HEK293 (cell line): ENCODE measurements around the gene MLH1.

Experiments
- CTCF ChIA-PET: fragments of 350-600 bp; formaldehyde crosslinking; extraction: SDS; loops from one replicate; lab custom pipeline; 2021; ENCODE audit warnings: antibody characterized with exemption; lab: Yijun Ruan, JAX
- POLR2A ChIA-PET: fragments of 300-600 bp; formaldehyde crosslinking; extraction: SDS; loops from one replicate; lab custom pipeline; 2020; ENCODE audit warnings: antibody characterized with exemption, inconsistent platforms; lab: Yijun Ruan, JAX
- H3K27ac ChIP-seq: fragments of 200-500 bp; sonication (Bioruptor generic); 2 replicates; pipeline ENCODE4 v1.5.1; 2014; ENCODE audit warnings: low read depth, low read length, control low read depth, inconsistent platforms; ENCODE audit errors: extremely low read depth
- H3K36me3 ChIP-seq, 2 experiments: fragments of 200-500 bp in 1 of 2; sonication (Bioruptor generic) in 1 of 2; 1 replicate in 1 of 2; 2 replicates in 1 of 2; pipeline ENCODE4 v1.5.1; 2014 to 2017; ENCODE audit warnings: inconsistent platforms in 2 of 2, low read length in 2 of 2; ENCODE audit not compliant: control insufficient read depth in 2 of 2, insufficient read depth in 1 of 2
- H3K4me1 ChIP-seq: fragments of 200-500 bp; sonication (Bioruptor generic); 2 replicates; pipeline ENCODE4 v1.5.1; 2014; ENCODE audit warnings: mild to moderate bottlenecking, low read length, inconsistent platforms; ENCODE audit not compliant: control insufficient read depth, insufficient read depth
- H3K4me3 ChIP-seq: 2 replicates; pipeline ENCODE4 v1.5.1; 2011; ENCODE audit warnings: low read depth, mild to moderate bottlenecking, control low read depth, low read length, moderate library complexity
- H3K9me3 ChIP-seq: fragments of 200-500 bp; sonication (Bioruptor generic); 2 replicates; pipeline ENCODE4 v1.5.1; 2014; ENCODE audit warnings: low read depth, low read length, inconsistent platforms; ENCODE audit not compliant: control insufficient read depth, insufficient read depth
- BCL11B ChIP-seq: fragments of 450-650 bp; formaldehyde crosslinking; IDR thresholded peaks from 2 replicates; pipeline ENCODE4 v1.5.1; 2016; ENCODE audit warnings: low read depth, missing biosample characterization, missing genetic modification characterization
- HOXD13 ChIP-seq: sonication (generic); formaldehyde crosslinking; IDR thresholded peaks from 2 replicates; pipeline ENCODE4 v1.8.0; 2022; ENCODE audit warnings: missing genetic modification reagents, borderline replicate concordance
- KLF7 ChIP-seq: fragments of 450-650 bp; formaldehyde crosslinking; IDR thresholded peaks from 2 replicates; pipeline ENCODE4 v1.5.1; 2016; ENCODE audit warnings: missing biosample characterization, missing genetic modification characterization, borderline replicate concordance
- MZF1 ChIP-seq: fragments of 450-650 bp; formaldehyde crosslinking; IDR thresholded peaks from 2 replicates; pipeline ENCODE4 v1.5.1; 2017; ENCODE audit warnings: missing biosample characterization, missing genetic modification characterization, borderline replicate concordance
- OSR2 ChIP-seq: fragments of 450-650 bp; formaldehyde crosslinking; IDR thresholded peaks from 2 replicates; pipeline ENCODE4 v1.5.1; 2016; ENCODE audit warnings: missing biosample characterization, missing genetic modification characterization
- TRIM28 ChIP-seq: IDR thresholded peaks from 2 replicates; pipeline ENCODE4 v1.6.1; 2011; ENCODE audit warnings: low read length, control low read depth, borderline replicate concordance
- WT1 ChIP-seq: fragments of 450-650 bp; formaldehyde crosslinking; IDR thresholded peaks from 2 replicates; pipeline ENCODE4 v1.5.1; 2016; ENCODE audit warnings: missing biosample characterization, missing genetic modification characterization
- ZFP37 ChIP-seq: fragments of 450-650 bp; formaldehyde crosslinking; IDR thresholded peaks from 2 replicates; pipeline ENCODE4 v1.5.1; 2016; ENCODE audit warnings: missing biosample characterization, missing genetic modification characterization
- ZIC2 ChIP-seq: fragments of 450-650 bp; formaldehyde crosslinking; IDR thresholded peaks from 2 replicates; pipeline ENCODE4 v1.5.1; 2016; ENCODE audit warnings: missing biosample characterization, missing genetic modification characterization
- ZNF10 ChIP-seq: fragments of 450-650 bp; formaldehyde crosslinking; IDR thresholded peaks from 2 replicates; pipeline ENCODE4 v1.5.1; 2017; ENCODE audit warnings: missing biosample characterization, missing genetic modification characterization
- ZNF121 ChIP-seq: fragments of 450-650 bp; formaldehyde crosslinking; IDR thresholded peaks from 2 replicates; pipeline ENCODE4 v1.5.1; 2016; ENCODE audit warnings: missing biosample characterization, missing genetic modification characterization
- ZNF133 ChIP-seq: fragments of 450-650 bp; formaldehyde crosslinking; IDR thresholded peaks from 2 replicates; pipeline ENCODE4 v1.5.1; 2016; ENCODE audit warnings: missing biosample characterization, missing genetic modification characterization
- ZNF146 ChIP-seq: fragments of 450-650 bp; formaldehyde crosslinking; IDR thresholded peaks from 2 replicates; pipeline ENCODE4 v1.5.1; 2016; ENCODE audit warnings: missing biosample characterization, missing genetic modification characterization
- ZNF202 ChIP-seq: fragments of 450-650 bp; formaldehyde crosslinking; IDR thresholded peaks from 2 replicates; pipeline ENCODE4 v1.5.1; 2016; ENCODE audit warnings: missing biosample characterization, missing genetic modification characterization, borderline replicate concordance
- ZNF248 ChIP-seq: fragments of 450-650 bp; formaldehyde crosslinking; IDR thresholded peaks from 2 replicates; pipeline ENCODE4 v1.5.1; 2017; ENCODE audit warnings: missing biosample characterization, missing genetic modification characterization
- ZNF404 ChIP-seq: fragments of 450-650 bp; formaldehyde crosslinking; IDR thresholded peaks from 2 replicates; pipeline ENCODE4 v1.5.1; 2017; ENCODE audit warnings: missing biosample characterization, missing genetic modification characterization
- ZNF529 ChIP-seq: fragments of 450-650 bp; formaldehyde crosslinking; IDR thresholded peaks from 2 replicates; pipeline ENCODE4 v1.5.1; 2017; ENCODE audit warnings: missing genetic modification characterization, missing biosample characterization; ENCODE audit not compliant: insufficient replicate concordance
- ZNF585B ChIP-seq: fragments of 450-650 bp; formaldehyde crosslinking; IDR thresholded peaks from 2 replicates; pipeline ENCODE4 v1.5.1; 2016; ENCODE audit warnings: missing biosample characterization, missing genetic modification characterization
- ZSCAN23 ChIP-seq: fragments of 450-650 bp; formaldehyde crosslinking; IDR thresholded peaks from 2 replicates; pipeline ENCODE4 v1.5.1; 2016; ENCODE audit warnings: missing biosample characterization, missing genetic modification characterization
- TF ChIP-seq, protein P1 (sequence below): fragments of 450-650 bp; formaldehyde crosslinking; IDR thresholded peaks from 2 replicates; pipeline ENCODE4 v1.5.1; 2016; ENCODE audit warnings: missing biosample characterization, missing genetic modification characterization, borderline replicate concordance
- TF ChIP-seq, protein P2 (sequence below): fragments of 450-650 bp; formaldehyde crosslinking; IDR thresholded peaks from 2 replicates; pipeline ENCODE4 v1.5.1; 2017; ENCODE audit warnings: missing biosample characterization, missing genetic modification characterization
- TF ChIP-seq, protein P3 (sequence below): fragments of 450-650 bp; formaldehyde crosslinking; IDR thresholded peaks from 2 replicates; pipeline ENCODE4 v1.5.1; 2017; ENCODE audit warnings: missing biosample characterization, missing genetic modification characterization
- TF ChIP-seq, protein P4 (sequence below): fragments of 450-650 bp; formaldehyde crosslinking; IDR thresholded peaks from 2 replicates; pipeline ENCODE4 v1.5.1; 2017; ENCODE audit warnings: missing biosample characterization, missing genetic modification characterization
- TF ChIP-seq, protein P5 (sequence below): IDR thresholded peaks from 2 replicates; pipeline ENCODE4 v1.6.1; 2011; ENCODE audit warnings: mild to moderate bottlenecking, low read depth, low read length, borderline replicate concordance
- TF ChIP-seq, protein P6 (sequence below): fragments of 450-650 bp; formaldehyde crosslinking; IDR thresholded peaks from 2 replicates; pipeline ENCODE4 v1.5.0; 2017; ENCODE audit warnings: missing biosample characterization, missing genetic modification characterization, borderline replicate concordance

Gene MLH1

DNA sequence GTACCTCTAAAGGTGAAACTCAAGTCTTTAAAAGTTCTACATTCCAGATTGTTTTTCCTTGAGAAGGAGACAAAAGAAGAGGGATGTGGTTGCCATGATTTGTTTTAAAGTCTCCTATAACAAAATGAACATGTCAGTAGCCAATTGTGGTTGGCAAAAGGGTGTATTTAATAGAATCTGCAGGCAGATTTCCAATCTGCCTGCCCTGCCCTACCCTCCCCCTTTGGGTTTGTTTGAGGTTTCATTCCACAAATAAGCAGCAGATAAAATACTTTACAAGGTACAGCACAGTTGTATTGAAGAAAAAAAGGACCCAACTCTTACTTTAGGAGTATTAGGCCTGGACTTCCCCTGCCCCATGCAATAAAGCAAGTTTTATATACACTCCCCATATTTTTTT is 59.5 kb downstream of the MLH1 start:
- no peak for TF ChIP-seq ZNF146 (tag by site-specific recombination)
- TF ChIP-seq ZNF202 (tag by site-specific recombination) = no peak
- TF ChIP-seq ZNF529 (tag by site-specific recombination) = no peak
- TF ChIP-seq, protein P1, sequence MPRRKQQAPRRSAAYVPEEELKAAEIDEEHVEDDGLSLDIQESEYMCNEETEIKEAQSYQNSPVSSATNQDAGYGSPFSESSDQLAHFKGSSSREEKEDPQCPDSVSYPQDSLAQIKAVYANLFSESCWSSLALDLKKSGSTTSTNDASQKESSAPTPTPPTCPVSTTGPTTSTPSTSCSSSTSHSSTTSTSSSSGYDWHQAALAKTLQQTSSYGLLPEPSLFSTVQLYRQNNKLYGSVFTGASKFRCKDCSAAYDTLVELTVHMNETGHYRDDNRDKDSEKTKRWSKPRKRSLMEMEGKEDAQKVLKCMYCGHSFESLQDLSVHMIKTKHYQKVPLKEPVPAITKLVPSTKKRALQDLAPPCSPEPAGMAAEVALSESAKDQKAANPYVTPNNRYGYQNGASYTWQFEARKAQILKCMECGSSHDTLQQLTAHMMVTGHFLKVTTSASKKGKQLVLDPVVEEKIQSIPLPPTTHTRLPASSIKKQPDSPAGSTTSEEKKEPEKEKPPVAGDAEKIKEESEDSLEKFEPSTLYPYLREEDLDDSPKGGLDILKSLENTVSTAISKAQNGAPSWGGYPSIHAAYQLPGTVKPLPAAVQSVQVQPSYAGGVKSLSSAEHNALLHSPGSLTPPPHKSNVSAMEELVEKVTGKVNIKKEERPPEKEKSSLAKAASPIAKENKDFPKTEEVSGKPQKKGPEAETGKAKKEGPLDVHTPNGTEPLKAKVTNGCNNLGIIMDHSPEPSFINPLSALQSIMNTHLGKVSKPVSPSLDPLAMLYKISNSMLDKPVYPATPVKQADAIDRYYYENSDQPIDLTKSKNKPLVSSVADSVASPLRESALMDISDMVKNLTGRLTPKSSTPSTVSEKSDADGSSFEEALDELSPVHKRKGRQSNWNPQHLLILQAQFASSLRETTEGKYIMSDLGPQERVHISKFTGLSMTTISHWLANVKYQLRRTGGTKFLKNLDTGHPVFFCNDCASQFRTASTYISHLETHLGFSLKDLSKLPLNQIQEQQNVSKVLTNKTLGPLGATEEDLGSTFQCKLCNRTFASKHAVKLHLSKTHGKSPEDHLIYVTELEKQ = no peak
- TF ChIP-seq OSR2 (tag by site-specific recombination) = no peak
- TF ChIP-seq, protein P2, sequence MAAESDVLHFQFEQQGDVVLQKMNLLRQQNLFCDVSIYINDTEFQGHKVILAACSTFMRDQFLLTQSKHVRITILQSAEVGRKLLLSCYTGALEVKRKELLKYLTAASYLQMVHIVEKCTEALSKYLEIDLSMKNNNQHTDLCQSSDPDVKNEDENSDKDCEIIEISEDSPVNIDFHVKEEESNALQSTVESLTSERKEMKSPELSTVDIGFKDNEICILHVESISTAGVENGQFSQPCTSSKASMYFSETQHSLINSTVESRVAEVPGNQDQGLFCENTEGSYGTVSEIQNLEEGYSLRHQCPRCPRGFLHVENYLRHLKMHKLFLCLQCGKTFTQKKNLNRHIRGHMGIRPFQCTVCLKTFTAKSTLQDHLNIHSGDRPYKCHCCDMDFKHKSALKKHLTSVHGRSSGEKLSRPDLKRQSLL (tag by site-specific recombination) = no peak
- no peak for TF ChIP-seq ZFP37 (tag by site-specific recombination)
- no peak for TF ChIP-seq ZSCAN23 (tag by site-specific recombination)
- TF ChIP-seq ZIC2 (tag by site-specific recombination) = no peak
- TF ChIP-seq, protein P3, sequence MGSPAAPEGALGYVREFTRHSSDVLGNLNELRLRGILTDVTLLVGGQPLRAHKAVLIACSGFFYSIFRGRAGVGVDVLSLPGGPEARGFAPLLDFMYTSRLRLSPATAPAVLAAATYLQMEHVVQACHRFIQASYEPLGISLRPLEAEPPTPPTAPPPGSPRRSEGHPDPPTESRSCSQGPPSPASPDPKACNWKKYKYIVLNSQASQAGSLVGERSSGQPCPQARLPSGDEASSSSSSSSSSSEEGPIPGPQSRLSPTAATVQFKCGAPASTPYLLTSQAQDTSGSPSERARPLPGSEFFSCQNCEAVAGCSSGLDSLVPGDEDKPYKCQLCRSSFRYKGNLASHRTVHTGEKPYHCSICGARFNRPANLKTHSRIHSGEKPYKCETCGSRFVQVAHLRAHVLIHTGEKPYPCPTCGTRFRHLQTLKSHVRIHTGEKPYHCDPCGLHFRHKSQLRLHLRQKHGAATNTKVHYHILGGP (tag by site-specific recombination) = no peak
- TF ChIP-seq WT1 = no peak
- TF ChIP-seq, protein P4, sequence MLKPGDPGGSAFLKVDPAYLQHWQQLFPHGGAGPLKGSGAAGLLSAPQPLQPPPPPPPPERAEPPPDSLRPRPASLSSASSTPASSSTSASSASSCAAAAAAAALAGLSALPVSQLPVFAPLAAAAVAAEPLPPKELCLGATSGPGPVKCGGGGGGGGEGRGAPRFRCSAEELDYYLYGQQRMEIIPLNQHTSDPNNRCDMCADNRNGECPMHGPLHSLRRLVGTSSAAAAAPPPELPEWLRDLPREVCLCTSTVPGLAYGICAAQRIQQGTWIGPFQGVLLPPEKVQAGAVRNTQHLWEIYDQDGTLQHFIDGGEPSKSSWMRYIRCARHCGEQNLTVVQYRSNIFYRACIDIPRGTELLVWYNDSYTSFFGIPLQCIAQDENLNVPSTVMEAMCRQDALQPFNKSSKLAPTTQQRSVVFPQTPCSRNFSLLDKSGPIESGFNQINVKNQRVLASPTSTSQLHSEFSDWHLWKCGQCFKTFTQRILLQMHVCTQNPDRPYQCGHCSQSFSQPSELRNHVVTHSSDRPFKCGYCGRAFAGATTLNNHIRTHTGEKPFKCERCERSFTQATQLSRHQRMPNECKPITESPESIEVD = no peak
- TF ChIP-seq ZNF404 (tag by site-specific recombination) = no peak
- Histone ChIP-seq H3K4me3 (no peak overlapping the region), H3K9me3 (no peaks in the 10 kb centered on the region), H3K27ac (no peak overlapping the region), H3K4me1 (peaks cover 7% of the 10 kb centered on the region; the same call in 1 of the 2 replicates), H3K36me3 (peaks cover 9 to 83% of the 10 kb centered on the region in 2 experiments; a peak in 2 of 3 replicates)
- CTCF ChIA-PET = no interaction called here
- POLR2A ChIA-PET = no interaction called here

DNA sequence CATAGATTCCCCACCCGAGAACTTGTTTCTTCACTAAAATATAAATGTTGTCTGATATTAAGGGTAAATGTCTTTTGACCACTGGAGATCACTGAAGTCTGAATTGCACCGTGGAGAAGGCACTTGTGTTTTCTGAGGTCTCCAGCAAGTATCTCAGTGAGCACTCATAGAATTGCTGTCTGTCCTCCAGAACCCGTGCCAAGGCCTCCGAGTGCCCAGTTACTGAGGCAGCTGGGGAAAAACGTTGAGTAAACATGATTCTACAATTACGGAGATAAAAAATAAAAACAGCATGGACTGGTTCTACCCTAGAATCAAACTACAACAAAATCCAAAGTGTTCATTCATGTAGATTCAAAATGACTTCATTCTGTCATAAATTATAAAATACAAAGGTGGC is 60.0 kb downstream of the MLH1 start:
- Histone ChIP-seq H3K36me3 (peaks cover 10 to 83% of the 10 kb centered on the region in 2 experiments; a peak in 2 of 3 replicates), H3K4me3 (no peak overlapping the region), H3K9me3 (no peaks in the 10 kb centered on the region), H3K27ac (no peak overlapping the region), H3K4me1 (peaks cover 7% of the 10 kb centered on the region; the same call in 1 of the 2 replicates)
- POLR2A ChIA-PET = no interaction called here
- CTCF ChIA-PET = no interaction called here
- TF ChIP-seq ZNF248 (tag by site-specific recombination) (no peak), ZNF10 (tag by site-specific recombination) (no peak), TRIM28 (no peak), HOXD13 (no peak), ZNF133 (tag by site-specific recombination) (no peak), BCL11B (tag by site-specific recombination) (no peak), KLF7 (no peak), ZSCAN23 (tag by site-specific recombination) (no peak), MZF1 (tag by site-specific recombination) (no peak), ZNF121 (tag by site-specific recombination) (no peak), ZNF585B (tag by site-specific recombination) (no peak)
- TF ChIP-seq, protein P5, sequence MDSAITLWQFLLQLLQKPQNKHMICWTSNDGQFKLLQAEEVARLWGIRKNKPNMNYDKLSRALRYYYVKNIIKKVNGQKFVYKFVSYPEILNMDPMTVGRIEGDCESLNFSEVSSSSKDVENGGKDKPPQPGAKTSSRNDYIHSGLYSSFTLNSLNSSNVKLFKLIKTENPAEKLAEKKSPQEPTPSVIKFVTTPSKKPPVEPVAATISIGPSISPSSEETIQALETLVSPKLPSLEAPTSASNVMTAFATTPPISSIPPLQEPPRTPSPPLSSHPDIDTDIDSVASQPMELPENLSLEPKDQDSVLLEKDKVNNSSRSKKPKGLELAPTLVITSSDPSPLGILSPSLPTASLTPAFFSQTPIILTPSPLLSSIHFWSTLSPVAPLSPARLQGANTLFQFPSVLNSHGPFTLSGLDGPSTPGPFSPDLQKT = no peak
- TF ChIP-seq, protein P6, sequence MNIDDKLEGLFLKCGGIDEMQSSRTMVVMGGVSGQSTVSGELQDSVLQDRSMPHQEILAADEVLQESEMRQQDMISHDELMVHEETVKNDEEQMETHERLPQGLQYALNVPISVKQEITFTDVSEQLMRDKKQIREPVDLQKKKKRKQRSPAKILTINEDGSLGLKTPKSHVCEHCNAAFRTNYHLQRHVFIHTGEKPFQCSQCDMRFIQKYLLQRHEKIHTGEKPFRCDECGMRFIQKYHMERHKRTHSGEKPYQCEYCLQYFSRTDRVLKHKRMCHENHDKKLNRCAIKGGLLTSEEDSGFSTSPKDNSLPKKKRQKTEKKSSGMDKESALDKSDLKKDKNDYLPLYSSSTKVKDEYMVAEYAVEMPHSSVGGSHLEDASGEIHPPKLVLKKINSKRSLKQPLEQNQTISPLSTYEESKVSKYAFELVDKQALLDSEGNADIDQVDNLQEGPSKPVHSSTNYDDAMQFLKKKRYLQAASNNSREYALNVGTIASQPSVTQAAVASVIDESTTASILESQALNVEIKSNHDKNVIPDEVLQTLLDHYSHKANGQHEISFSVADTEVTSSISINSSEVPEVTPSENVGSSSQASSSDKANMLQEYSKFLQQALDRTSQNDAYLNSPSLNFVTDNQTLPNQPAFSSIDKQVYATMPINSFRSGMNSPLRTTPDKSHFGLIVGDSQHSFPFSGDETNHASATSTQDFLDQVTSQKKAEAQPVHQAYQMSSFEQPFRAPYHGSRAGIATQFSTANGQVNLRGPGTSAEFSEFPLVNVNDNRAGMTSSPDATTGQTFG (tag by site-specific recombination) = no peak
